ENCODE data around the gene HUS1. TPM values are rescaled to one million over a fixed set of nuclear protein-coding genes. Genes with fewer than 3 reads are reported as not detected.

Gene HUS1
- 19.3 TPM for polyA plus RNA-seq (2013, experiment 1 of 2)
- polyA plus RNA-seq (2013, experiment 2 of 2) = 20.0 TPM

- Histone ChIP-seq H3K4me3 (ENCODE audit: extremely low read depth, insufficient read depth, low read length, poor library complexity, severe bottlenecking) (peak within 1 kb of the TSS; percentile 52), H3K4me1 (ENCODE audit: control insufficient read depth, insufficient read depth, low read length, poor library complexity, severe bottlenecking) (no peaks in the 10 kb centered on the region), H3K27ac (ENCODE audit: low read depth, low read length, severe bottlenecking) (peak within 1 kb of the TSS; percentile 94), H3K9me3 (ENCODE audit: control insufficient read depth, low read length) (no peaks in the 10 kb centered on the region), H3K36me3 (ENCODE audit: control insufficient read depth, insufficient read depth, low read length) (peaks cover 43% of the 10 kb centered on the region)
- 0 to 1% methylated on average over 21 to 45 of the region's 62 CpGs for WGBS, 2 experiments (ENCODE audit: insufficient coverage in 2 of 2)
These were observed at the start of gene HUS1 for GRCh38 chr7:47979145-47979831. Gene HUS1, minus strand, starts transcription at chr7:47979615. Its CDS starts 96 bp downstream, at chr7:47979519.

DNA sequence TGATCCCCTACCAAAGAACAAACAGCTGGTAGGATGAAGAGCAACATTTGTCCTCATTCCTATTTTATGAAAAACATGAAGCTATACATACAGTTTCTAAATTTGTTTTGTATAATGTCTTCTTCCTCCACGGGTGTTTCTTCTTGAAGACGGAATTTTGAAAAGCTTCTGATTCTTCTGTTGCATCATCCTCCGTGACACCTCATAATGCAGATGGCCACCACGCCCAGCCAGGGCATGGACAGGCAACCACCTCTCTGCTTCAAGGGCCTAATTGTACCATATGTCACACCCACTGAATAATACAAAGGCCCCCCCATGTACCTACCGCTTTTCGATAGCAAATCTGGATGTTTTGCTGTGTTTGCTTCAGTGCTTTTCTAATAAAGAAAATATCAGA lies 49.5 kb upstream of the HUS1 start, which contains the start of gene SUN3:
Gene SUN3, minus strand, starts transcription at position 170 of the 400 bp plus-strand sequence. Its CDS starts 169 bp downstream, at position 1.
- Histone ChIP-seq H3K4me3 (ENCODE audit: extremely low read depth, insufficient read depth, low read length, poor library complexity, severe bottlenecking) (no peak within 1 kb of the TSS), H3K27ac (ENCODE audit: low read depth, low read length, severe bottlenecking) (no peak within 1 kb of the TSS), H3K4me1 (ENCODE audit: control insufficient read depth, insufficient read depth, low read length, poor library complexity, severe bottlenecking) (no peaks in the 10 kb centered on the region), H3K36me3 (ENCODE audit: control insufficient read depth, insufficient read depth, low read length) (no peaks in the 10 kb centered on the region), H3K9me3 (ENCODE audit: control insufficient read depth, low read length) (no peaks in the 10 kb centered on the region)
- 80% methylated on average over 1 to 2 of the region's 6 CpGs for WGBS, 2 experiments (ENCODE audit: insufficient coverage in 2 of 2)

DNA sequence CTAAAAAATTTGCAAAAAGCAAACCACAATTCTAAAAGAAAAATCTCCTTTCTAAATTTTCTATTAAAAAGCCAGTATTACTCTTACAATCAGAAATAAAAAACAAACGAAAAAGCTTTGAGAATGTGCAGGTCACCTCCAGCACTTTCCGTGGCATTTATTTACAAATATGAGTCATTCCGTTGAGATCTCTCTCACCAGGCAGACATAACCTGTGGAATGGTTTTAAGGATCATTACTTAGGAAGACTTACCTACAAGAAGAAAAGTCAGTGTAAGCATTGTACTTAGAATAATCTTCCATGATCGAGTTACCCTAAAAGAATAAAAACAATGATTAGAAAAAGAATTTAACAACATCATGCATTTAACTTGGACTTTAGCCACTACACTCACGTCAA lies 46.2 kb upstream of the HUS1 start:
- H3K4me3 ChIP-seq (ENCODE audit: extremely low read depth, insufficient read depth, low read length, poor library complexity, severe bottlenecking) = no peak overlapping the region
- no peaks in the 10 kb centered on the region for H3K36me3 ChIP-seq (ENCODE audit: control insufficient read depth, insufficient read depth, low read length)
- no peaks in the 10 kb centered on the region for H3K4me1 ChIP-seq (ENCODE audit: control insufficient read depth, insufficient read depth, low read length, poor library complexity, severe bottlenecking)
- no peak overlapping the region for H3K27ac ChIP-seq (ENCODE audit: low read depth, low read length, severe bottlenecking)
- 75 to 83% methylated on average over 1 to 2 of the region's 5 CpGs for WGBS, 2 experiments (ENCODE audit: insufficient coverage in 2 of 2)
- H3K9me3 ChIP-seq (ENCODE audit: control insufficient read depth, low read length) = no peaks in the 10 kb centered on the region

DNA sequence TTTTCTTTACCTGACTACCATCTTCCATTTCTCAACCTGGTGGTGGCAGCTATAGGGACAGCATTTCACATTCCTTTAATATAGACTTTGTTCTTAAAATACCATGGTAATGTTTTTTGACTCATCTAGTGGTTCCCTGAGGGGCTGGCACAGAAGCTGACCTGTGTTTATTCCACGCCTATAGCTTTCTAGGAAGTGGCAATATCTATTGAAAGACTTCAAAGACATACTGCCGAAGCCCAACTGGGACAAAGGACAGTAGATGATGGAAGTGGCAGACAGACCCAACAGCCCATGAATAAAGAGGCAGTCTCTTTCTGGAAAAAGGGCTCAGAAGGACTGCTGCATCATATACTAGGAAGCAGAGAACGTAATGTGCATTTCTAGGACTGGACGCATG lies 38.3 kb upstream of the HUS1 start:
- H3K4me3 ChIP-seq (ENCODE audit: extremely low read depth, insufficient read depth, low read length, poor library complexity, severe bottlenecking) = no peak overlapping the region
- H3K9me3 ChIP-seq (ENCODE audit: control insufficient read depth, low read length) = no peaks in the 10 kb centered on the region
- H3K27ac ChIP-seq (ENCODE audit: low read depth, low read length, severe bottlenecking) = no peak overlapping the region
- no peaks in the 10 kb centered on the region for H3K4me1 ChIP-seq (ENCODE audit: control insufficient read depth, insufficient read depth, low read length, poor library complexity, severe bottlenecking)
- no peaks in the 10 kb centered on the region for H3K36me3 ChIP-seq (ENCODE audit: control insufficient read depth, insufficient read depth, low read length)
- WGBS, 2 experiments (ENCODE audit: insufficient coverage in 2 of 2) = 81 to 89% methylated on average over 3 of the region's 4 CpGs

DNA sequence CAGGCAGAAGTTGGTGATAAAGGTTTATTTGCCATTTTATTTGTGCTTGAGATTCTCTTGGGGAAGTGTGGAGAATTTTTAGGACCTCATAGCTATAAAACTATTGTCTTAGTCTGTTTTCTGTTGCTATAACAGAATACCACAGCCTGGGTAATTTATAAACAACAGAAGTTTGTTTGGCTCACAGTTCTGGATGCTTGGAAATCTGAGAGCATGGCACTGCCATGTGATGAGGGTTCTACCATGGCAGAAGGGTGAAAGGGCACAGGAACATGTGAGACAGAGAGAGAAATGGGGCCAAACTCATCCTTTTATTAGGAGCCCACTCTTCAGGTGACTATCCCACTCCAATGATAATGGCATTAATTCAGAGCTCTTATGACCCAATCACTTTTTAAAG lies 37.2 kb upstream of the HUS1 start:
- no peak overlapping the region for H3K4me3 ChIP-seq (ENCODE audit: extremely low read depth, insufficient read depth, low read length, poor library complexity, severe bottlenecking)
- H3K4me1 ChIP-seq (ENCODE audit: control insufficient read depth, insufficient read depth, low read length, poor library complexity, severe bottlenecking) = no peaks in the 10 kb centered on the region
- H3K27ac ChIP-seq (ENCODE audit: low read depth, low read length, severe bottlenecking) = no peak overlapping the region
- H3K9me3 ChIP-seq (ENCODE audit: control insufficient read depth, low read length) = no peaks in the 10 kb centered on the region
- no peaks in the 10 kb centered on the region for H3K36me3 ChIP-seq (ENCODE audit: control insufficient read depth, insufficient read depth, low read length)

DNA sequence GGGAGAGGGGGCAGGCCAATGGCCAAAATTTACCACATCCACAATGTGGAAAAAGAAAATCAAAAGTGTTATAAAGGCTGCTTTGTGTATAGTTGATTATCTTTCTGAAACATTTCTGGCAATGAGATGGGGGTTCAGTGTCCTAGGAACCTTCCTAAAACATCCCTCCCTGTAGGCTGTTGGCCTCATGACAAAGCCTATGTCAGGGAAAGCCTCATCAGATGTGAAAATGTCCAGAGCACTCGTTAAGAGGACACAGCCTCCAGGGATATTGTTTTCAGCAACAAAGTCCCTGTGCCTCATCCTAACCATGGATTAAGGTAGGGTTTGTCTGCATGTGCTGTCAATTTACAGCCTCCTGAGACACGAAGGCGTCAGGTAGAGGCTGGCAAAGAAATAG lies 32.5 kb upstream of the HUS1 start:
- no peaks in the 10 kb centered on the region for H3K36me3 ChIP-seq (ENCODE audit: control insufficient read depth, insufficient read depth, low read length)
- no peaks in the 10 kb centered on the region for H3K9me3 ChIP-seq (ENCODE audit: control insufficient read depth, low read length)
- no peak overlapping the region for H3K4me3 ChIP-seq (ENCODE audit: extremely low read depth, insufficient read depth, low read length, poor library complexity, severe bottlenecking)
- 94% methylated on average over 3 of the region's 3 CpGs; no CpG with 5 or more reads in 1 of the 2 experiments for WGBS, 2 experiments (ENCODE audit: insufficient coverage in 2 of 2)
- H3K27ac ChIP-seq (ENCODE audit: low read depth, low read length, severe bottlenecking) = no peak overlapping the region
- no peaks in the 10 kb centered on the region for H3K4me1 ChIP-seq (ENCODE audit: control insufficient read depth, insufficient read depth, low read length, poor library complexity, severe bottlenecking)

- H3K4me1 ChIP-seq (ENCODE audit: control insufficient read depth, insufficient read depth, low read length, poor library complexity, severe bottlenecking) = no peaks in the 10 kb centered on the region
- no peaks in the 10 kb centered on the region for H3K9me3 ChIP-seq (ENCODE audit: control insufficient read depth, low read length)
- no peaks in the 10 kb centered on the region for H3K36me3 ChIP-seq (ENCODE audit: control insufficient read depth, insufficient read depth, low read length)
- WGBS, 2 experiments (ENCODE audit: insufficient coverage in 2 of 2) = no CpG with 5 or more reads among the region's 2 CpGs
- no peak overlapping the region for H3K4me3 ChIP-seq (ENCODE audit: extremely low read depth, insufficient read depth, low read length, poor library complexity, severe bottlenecking)
- no peak overlapping the region for H3K27ac ChIP-seq (ENCODE audit: low read depth, low read length, severe bottlenecking)
These were observed 31.9 kb upstream of the HUS1 start for GRCh38 chr7:48011323-48011722.

GRCh38 chr7:48009954-48010353 lies 30.5 kb upstream of the HUS1 start:
- Histone ChIP-seq H3K4me1 (ENCODE audit: control insufficient read depth, insufficient read depth, low read length, poor library complexity, severe bottlenecking) (no peaks in the 10 kb centered on the region), H3K27ac (ENCODE audit: low read depth, low read length, severe bottlenecking) (no peak overlapping the region), H3K36me3 (ENCODE audit: control insufficient read depth, insufficient read depth, low read length) (no peaks in the 10 kb centered on the region), H3K4me3 (ENCODE audit: extremely low read depth, insufficient read depth, low read length, poor library complexity, severe bottlenecking) (no peak overlapping the region), H3K9me3 (ENCODE audit: control insufficient read depth, low read length) (no peaks in the 10 kb centered on the region)
- 87 to 100% methylated on average over 3 to 4 of the region's 4 CpGs for WGBS, 2 experiments (ENCODE audit: insufficient coverage in 2 of 2)

DNA sequence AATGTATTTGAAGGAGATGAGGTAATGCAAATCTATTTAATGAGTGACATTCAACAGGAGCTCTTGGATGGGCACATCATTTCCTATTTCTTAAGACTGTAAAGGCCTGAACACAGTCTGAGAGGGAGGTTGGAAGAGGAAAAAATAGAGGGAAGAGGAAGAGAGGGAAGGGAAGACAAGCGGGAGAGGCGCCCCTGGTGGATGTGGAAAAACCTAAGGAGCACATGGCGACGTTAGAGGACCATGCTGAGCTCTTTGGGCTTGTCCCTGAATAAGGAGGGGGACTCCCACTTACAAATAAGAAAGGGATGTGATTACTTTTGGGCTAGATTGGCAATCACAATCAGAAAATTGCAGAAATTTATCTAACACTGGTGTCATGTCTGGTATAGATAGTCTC lies 29.8 kb upstream of the HUS1 start:
- Histone ChIP-seq H3K9me3 (ENCODE audit: control insufficient read depth, low read length) (no peaks in the 10 kb centered on the region), H3K36me3 (ENCODE audit: control insufficient read depth, insufficient read depth, low read length) (no peaks in the 10 kb centered on the region)

GRCh38 chr7:48006866-48007265 lies 27.5 kb upstream of the HUS1 start:
- peaks cover 7% of the 10 kb centered on the region for H3K9me3 ChIP-seq (ENCODE audit: control insufficient read depth, low read length)

More for the DNA sequence above, 29.8 kb upstream of the HUS1 start:
- WGBS, 2 experiments (ENCODE audit: insufficient coverage in 2 of 2) = 83 to 93% methylated on average over 3 to 4 of the region's 4 CpGs
- H3K4me1 ChIP-seq (ENCODE audit: control insufficient read depth, insufficient read depth, low read length, poor library complexity, severe bottlenecking) = no peaks in the 10 kb centered on the region
- H3K27ac ChIP-seq (ENCODE audit: low read depth, low read length, severe bottlenecking) = no peak overlapping the region
- no peak overlapping the region for H3K4me3 ChIP-seq (ENCODE audit: extremely low read depth, insufficient read depth, low read length, poor library complexity, severe bottlenecking)

GRCh38 chr7:48004638-48005037 lies 25.2 kb upstream of the HUS1 start:
- WGBS, 2 experiments (ENCODE audit: insufficient coverage in 2 of 2) = 69 to 77% methylated on average over 4 of the region's 5 CpGs
- Histone ChIP-seq H3K4me1 (ENCODE audit: control insufficient read depth, insufficient read depth, low read length, poor library complexity, severe bottlenecking) (no peaks in the 10 kb centered on the region), H3K36me3 (ENCODE audit: control insufficient read depth, insufficient read depth, low read length) (no peaks in the 10 kb centered on the region), H3K4me3 (ENCODE audit: extremely low read depth, insufficient read depth, low read length, poor library complexity, severe bottlenecking) (no peak overlapping the region), H3K9me3 (ENCODE audit: control insufficient read depth, low read length) (peaks cover 7% of the 10 kb centered on the region), H3K27ac (ENCODE audit: low read depth, low read length, severe bottlenecking) (no peak overlapping the region)

More at GRCh38 chr7:48006866-48007265, 27.5 kb upstream of the HUS1 start:
- Histone ChIP-seq H3K4me1 (ENCODE audit: control insufficient read depth, insufficient read depth, low read length, poor library complexity, severe bottlenecking) (no peaks in the 10 kb centered on the region), H3K4me3 (ENCODE audit: extremely low read depth, insufficient read depth, low read length, poor library complexity, severe bottlenecking) (no peak overlapping the region), H3K36me3 (ENCODE audit: control insufficient read depth, insufficient read depth, low read length) (no peaks in the 10 kb centered on the region), H3K27ac (ENCODE audit: low read depth, low read length, severe bottlenecking) (no peak overlapping the region)
- 94 to 95% methylated on average over 4 to 6 of the region's 6 CpGs for WGBS, 2 experiments (ENCODE audit: insufficient coverage in 2 of 2)

Measured in mesodermal cell (in vitro differentiated cells).